IMR-90 (cell line): ENCODE measurements around the gene NOS2.

Experiments
- CHD1 ChIP-seq: IDR thresholded peaks from 2 replicates; pipeline ENCODE4 v1.6.1; 2012; ENCODE audit warnings: low read depth, low read length, improper control_type of control experiment
- CTCF ChIP-seq: conservative IDR thresholded peaks from 2 replicates; pipeline ENCODE4 v1.5.1; 2012; ENCODE audit warnings: mild to moderate bottlenecking, low read depth, low read length, improper control_type of control experiment
- FOS ChIP-seq: fragments of 150-350 bp; IDR thresholded peaks from 2 replicates; pipeline ENCODE4 v1.6.1; 2016; ENCODE audit warnings: low read depth, low read length
- RCOR1 ChIP-seq: IDR thresholded peaks from 2 replicates; pipeline ENCODE4 v1.6.1; 2012; ENCODE audit warnings: mild to moderate bottlenecking, low read length, improper control_type of control experiment; ENCODE audit not compliant: insufficient replicate concordance
- SMC3 ChIP-seq: fragments of 150-350 bp; IDR thresholded peaks from 2 replicates; pipeline ENCODE4 v1.6.1; 2016; ENCODE audit warnings: low read depth, mild to moderate bottlenecking, antibody characterized with exemption, low read length, moderate library complexity

- TF ChIP-seq CTCF, result no peak
- TF ChIP-seq RCOR1, result no peak
- no peak for TF ChIP-seq FOS
- TF ChIP-seq SMC3, result no peak
- no peak for TF ChIP-seq CHD1
Measured at GRCh38 chr17:27762527-27763305, 37.6 kb downstream of the NOS2 start.
